Stimulated activated CD8-positive, alpha-beta memory T cell treated with anti-CD3 and anti-CD28 coated beads, Interleukin-4, amount 100 ng/mL, for 48 hours (primary cell): ENCODE measurements around the gene NAB2.
"Not testable (repeated sequence)": the region's sequence is repeated elsewhere in the genome, so short reads cannot be mapped to it uniquely, and the experiment has no call there.

Experiments
- DNase-seq: peaks from one replicate; pipeline ENCODE4 v3.0.0-alpha.2; 2020

Gene NAB2

DNA sequence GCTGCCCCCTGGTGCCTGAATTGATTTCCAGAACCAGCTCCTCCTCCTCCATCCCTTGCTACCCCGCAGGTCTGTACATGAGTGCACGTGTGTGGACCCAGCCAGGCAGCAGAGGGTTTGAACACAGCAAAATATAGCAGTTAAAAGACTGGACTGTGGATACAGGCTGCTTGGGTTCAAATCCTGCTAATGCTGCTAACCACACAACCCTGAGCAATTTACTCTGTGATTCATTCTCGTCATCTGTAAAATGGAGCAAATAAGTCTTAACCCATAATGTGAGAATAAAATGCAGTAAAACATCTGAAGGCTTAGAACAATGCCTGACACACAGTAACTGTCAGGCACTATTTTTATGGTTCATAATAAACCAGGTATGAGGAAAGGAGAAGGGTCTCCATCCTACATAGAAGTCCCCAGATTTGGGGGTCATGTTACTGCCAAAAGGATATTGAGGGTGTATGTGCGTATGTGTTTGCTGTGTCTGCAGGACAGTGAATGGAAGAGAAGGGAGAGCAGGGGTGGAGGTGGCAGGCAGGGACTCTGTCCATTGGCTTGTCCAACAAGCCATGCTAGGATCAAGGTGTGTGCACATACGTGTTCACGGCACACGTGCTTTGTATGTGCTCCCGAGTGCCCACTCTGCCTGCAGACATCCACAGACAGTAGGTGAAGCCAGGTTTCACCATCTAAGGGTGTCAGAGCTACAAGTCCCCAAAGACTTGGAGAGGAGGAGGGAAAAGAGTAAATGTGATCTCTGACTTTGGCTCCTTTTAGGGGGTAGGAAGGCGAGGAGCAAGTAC is 23.8 kb downstream of the NAB2 start:
- peak; percentile 93 for DNase-seq

DNA sequence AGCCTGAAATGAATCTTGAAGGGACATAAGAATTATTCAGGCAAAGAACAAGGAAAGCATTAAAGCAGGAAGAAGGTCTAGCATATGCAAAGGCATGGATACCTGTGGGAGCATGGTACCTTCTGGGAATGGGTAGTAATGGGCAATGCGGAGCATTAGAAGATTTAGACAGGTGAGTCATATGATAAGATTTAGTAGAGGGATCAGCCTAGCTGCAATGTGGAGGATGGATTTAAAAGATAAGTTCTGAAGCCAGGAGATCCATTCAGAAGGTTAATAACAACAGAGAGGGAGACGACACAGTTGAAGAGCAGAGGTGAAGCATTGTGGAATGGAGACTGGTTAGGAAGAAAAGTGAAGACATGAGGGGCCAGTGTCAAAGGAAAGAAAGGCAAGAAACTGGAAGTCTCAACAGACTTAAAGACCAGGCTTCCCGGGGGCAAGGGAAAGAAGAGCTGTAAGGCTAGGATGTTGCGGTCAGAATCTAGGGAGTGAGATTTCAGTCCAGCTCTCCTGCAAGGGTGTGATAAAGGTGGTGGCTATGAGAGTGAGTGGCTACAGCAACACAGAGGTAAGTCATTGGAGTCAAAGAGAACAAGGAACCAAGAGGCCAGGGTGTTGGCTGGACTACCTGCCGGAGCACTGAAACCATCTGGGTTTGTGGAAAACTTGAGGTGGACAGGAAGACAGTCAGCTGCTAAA is 27.8 kb downstream of the NAB2 start:
- no peak for DNase-seq

DNA sequence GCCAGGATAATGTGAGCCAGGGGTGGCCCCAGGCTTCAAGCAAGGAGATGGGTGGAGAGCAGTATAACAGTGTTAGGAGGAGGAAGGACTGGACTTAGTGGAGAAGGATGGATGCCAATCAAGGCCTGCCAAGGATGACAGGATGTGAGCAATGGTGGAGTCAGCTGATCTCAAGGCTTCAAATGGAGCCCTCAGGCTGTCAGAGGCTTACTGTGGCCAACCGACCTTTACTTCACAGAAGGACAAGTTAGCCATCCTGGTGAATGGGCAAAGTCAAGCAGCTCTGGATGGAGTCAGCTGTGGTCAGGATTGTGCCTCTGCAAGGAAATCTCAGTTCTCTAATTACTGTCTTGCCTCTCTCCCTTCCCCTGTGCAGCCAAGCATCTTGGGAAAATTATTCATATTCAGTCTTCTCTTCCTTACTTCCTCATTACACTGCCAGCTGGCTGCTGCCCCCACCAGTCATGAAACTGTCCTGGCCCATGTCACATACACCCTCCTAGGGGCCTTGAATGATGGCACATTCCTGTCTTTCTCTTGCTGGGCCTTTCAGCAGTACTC is 29.9 kb downstream of the NAB2 start:
- no peak for DNase-seq

DNA sequence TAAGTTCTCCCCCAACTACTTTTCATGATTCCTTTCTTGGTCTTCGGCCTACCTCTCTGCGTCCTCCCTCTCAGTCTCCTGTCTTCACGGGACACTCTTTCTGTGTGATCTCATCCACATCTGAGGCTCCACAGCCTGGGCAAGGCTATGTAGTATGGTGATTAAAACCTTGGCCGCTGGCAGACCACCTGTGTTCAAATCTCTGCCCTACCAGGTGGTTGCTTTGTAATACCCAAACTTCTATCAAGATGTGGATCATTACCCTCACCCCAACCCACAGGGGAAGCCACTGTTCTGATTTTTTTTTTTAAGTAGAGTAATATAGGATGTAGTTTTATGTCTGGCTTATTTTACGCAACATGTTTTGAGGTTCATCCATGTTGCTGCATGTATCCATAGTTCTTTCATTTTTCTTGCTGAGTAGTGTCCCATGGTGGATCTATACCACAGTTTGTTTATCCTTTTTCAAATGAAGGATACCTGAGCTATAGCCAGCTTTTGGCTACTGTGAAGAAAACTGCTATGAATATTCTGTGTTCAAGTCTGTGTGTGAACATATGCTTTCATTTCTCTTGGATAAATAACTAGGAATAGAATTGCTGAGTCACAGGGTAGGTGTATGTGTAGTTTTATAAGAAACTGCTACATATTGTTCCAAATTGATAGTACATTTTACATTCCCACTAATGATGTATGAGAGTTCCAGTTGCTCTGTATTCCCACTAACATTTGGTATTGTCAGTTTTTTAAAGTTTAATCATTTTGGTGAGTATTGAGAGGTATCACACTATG is 30.6 kb downstream of the NAB2 start:
- no peak for DNase-seq

DNA sequence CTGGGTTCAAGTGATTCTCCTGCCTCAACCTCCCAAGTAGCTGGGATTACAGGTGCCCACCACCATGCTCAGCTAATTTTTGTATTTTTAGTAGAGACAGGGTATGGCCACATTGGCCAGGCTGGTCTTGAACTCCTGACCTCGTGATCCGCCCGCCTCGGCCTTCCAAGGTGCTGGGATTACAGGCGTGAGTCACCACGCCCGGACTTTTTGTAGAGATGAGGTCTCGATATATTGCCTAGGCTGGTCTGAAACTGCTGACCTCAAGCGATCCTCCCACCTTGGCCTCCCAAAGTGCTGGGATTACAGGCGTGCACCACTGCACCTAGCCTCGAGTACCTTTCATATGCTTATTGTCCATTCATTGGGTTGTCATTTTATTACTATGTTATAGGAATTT is 31.8 kb downstream of the NAB2 start:
- not testable (repeated sequence) for DNase-seq

DNA sequence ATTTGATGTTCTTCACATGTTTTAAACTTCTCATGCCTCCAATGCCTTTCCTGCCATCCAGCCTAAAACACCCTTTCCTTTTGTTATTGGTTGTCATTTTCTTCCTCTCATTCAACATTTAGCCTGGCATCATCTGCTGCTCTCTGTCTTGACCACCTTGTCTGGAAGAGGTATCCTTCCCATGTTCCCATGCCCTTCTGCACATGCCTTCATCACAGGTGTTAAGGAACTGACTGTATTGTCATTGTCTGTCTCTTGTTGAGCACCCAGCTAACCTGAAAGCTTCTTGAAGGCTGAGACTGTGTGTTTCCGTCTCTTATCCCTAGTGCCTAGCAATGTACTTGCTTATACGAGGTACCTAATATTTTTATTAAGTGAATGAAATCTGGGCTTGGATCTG is 34.9 kb downstream of the NAB2 start:
- no peak for DNase-seq

DNA sequence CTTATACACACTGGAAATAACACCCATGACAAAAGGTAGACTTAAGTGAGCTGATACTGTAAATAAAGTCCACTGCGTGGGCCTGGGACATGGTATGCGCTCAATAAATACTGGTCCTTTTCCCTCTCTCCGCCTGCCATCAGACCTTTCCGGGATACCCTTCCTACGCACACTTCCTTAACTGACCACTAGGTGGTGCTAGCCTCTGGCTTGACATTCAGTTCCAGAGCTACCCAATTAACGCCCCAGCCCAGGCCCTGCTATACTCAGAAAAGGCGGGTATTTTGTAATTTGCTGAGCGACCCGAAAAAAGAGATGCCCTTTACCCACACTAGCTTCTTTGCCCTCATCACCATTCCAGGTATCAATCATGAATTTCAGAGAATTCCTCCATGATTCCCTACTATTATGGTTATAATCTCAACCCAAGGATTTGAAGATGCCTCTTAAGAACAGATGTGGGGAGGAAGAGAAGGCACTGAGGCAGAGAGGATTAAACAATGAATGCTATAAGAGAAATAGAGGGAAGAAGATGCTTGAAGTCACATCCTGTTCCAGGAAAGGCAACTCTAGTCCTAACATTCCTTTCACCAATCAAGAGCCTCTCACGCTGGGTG is 35.5 kb downstream of the NAB2 start:
- peak; percentile 84 for DNase-seq

DNA sequence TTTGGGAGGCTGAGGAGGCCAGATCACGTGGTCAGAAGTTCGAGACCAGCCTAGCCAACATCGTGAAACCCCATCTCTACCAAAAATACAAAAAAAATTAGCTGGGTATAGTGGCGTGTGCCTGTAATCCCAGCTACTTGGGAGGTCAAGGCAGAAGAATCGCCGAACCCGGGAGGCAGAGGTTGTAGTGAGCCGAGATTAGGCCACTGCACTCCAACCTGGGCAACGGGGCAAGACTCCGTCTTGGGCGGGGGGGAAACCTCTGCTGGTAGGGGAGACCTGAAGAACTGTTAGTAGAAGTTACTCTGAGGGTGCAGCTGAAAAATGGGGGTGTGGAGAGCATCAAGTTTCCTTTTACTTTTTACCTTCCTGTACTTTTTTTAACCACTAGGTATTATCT is 37.1 kb downstream of the NAB2 start:
- DNase-seq, result no peak

DNA sequence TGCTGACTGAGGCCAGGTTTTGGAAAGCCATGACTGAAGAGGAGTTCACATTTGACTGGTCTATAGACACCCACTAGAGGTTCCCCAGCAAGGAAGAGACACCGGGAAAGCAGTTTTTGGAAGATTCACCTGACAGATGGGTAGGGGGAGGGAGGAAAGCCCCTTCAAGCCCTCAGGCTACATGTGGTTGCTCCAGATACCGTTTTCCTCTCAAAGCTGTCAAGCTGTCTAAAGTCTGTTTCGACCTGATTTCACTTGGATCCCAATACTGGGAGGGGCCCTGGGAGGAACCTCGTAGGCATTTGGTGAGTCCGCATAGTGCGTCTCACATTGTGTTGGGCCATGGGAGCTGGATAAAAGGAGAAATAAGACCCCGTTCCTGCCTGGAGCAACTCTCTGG is 37.6 kb downstream of the NAB2 start:
- no peak for DNase-seq

DNA sequence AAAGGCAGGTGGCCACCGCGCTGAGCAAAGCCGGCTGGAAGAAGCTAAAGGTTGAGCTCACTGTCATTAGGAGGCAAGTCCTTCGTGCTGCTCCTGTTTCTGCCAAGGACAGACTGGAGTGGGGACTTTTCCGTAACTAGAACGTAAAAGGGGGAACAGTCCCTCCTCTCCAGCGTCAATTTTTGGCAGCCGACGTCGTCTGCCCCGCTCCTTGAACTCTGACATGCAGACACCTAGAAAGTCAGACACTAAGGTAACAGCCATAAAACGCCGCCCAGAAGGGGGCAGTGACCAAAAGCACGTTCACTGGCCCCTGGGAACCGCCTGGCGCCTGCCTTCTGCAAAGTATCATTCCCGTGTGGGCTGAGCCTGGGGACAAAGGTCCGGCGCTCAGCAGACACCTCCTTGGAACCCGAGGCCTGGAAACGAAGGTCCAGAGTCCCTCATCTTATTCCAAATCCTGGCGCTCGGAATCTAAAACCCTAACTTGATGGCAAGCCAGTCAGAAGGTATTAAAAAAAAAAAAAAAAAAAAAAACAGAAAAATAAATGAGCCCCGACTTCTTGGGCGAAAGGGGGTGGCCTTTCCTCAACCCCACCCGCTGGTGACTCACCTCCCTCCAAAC is 38.3 kb downstream of the NAB2 start:
- DNase-seq, result peak; percentile 60

DNA sequence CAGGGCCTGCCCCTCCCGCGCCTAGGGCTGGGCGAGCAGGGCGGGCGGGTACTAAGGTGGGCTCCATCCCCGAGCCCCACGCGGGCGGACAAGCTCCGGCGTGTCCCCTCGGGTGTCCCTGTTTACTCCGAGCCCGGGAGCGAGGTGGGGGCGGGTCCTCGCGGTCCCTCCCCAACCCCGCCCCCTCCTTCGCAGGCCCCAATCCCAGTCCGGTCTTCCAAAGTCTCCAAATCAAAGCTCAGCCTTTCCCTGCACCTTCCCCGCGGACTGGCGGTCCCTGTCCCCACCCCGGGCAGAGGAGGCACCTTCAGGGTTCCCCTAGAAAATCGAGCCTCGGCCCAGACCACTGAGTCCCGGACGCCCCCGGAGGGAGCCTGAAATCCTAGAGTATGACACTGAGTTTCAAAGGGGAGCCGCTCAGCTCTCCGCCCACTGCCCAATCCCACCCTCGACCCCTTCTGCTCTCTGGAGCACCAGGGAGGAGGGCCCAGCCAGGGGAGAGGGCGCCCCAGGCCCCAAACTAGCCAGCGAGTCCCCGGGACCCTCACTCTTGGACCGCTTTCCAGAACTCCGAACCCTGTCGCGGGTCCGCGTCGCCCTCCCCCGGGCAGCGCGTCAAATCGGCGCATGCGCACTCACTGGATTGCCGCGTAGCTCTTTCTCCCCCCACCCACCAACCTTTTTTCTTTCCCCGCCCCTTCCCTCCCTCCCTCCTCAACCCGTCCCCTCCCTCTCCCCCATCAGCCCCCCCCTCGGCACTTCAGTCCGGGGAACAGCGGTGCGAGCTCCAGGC is 39.0 kb downstream of the NAB2 start, which contains the start of gene LRP1:
Gene LRP1, plus strand, starts transcription at position 758 of the 793 bp plus-strand sequence. CDS start 482 bp downstream, outside the sequence.
- DNase-seq, result peak; percentile 79

DNA sequence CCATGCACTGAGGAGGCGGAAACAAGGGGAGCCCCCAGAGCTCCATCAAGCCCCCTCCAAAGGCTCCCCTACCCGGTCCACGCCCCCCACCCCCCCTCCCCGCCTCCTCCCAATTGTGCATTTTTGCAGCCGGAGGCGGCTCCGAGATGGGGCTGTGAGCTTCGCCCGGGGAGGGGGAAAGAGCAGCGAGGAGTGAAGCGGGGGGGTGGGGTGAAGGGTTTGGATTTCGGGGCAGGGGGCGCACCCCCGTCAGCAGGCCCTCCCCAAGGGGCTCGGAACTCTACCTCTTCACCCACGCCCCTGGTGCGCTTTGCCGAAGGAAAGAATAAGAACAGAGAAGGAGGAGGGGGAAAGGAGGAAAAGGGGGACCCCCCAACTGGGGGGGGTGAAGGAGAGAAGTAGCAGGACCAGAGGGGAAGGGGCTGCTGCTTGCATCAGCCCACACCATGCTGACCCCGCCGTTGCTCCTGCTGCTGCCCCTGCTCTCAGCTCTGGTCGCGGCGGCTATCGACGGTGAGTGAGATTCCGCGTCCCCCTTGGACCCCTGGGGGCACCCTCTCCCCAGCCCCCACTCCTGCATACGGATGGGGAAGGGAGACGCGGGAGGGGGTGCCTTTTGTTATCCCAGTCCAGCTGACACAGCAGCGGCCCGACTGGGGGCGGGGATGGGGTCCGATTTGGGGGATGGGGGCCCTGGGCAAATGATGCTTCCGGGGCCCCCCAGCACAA is 39.8 kb downstream of the NAB2 start:
- no peak for DNase-seq

DNA sequence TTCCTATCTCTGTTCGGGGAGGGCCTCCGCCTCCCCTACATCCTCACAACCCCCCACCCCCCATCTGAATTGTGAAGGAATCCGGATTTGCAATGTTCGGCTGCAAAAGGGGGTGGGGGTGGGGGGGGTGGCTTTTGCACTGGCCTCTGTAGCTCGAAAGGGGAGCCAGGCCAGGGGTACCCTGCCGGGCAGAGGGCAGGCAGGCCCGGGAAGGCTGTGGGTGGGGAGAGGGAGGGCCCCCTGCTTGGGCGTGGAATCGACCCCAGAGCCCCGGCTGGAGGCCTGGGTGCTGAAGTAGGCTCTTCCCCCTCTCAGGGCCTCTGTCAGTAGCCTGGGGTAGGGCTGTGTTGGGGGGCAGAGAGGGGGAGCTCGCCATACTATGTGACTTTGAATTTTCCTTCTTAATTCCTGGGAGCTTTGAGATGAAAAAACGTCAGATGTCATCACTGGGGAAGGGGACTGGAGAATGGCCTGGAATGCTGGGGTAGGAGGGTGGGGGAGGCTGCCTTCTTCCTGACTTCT is 40.5 kb downstream of the NAB2 start:
- DNase-seq, result no peak

DNA sequence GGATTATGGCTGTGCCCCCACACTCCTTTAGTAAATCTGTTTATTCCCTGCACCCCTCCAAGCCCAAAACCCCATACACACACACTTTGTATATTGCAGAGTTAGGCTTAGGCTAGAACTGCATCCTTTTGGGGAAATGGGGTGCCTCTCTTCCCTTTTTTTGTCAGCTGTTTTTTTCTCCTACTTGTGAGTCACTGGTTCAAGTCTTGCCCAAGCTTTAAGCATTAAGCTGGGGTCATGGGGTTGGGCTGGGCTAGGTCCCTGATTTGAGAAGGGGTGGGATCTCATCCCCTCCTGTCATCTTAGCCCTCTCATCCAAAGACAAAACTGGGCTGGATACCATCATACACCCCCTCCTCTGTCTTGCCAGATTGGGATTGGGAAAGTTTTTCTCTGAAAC is 41.0 kb downstream of the NAB2 start:
- no peak for DNase-seq

DNA sequence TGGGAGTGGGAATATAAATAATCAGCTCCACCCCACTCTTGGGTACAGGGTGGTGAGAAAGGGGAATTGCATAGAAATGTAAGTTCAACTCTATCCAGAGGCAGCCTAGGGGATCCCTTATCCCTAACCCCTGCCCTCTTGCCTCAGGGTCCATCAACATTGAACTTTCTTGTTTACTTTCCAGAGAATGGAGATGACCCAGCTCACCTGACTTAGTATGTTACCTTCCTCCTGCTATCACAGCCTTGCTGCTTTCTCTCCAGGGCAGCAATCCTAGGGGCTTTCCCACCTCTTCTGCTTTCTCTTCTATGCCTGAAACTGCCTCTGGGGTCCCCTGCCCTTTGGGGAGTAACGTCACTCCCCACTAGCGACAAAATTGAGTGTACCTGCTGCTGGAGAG is 42.0 kb downstream of the NAB2 start:
- DNase-seq, result no peak

DNA sequence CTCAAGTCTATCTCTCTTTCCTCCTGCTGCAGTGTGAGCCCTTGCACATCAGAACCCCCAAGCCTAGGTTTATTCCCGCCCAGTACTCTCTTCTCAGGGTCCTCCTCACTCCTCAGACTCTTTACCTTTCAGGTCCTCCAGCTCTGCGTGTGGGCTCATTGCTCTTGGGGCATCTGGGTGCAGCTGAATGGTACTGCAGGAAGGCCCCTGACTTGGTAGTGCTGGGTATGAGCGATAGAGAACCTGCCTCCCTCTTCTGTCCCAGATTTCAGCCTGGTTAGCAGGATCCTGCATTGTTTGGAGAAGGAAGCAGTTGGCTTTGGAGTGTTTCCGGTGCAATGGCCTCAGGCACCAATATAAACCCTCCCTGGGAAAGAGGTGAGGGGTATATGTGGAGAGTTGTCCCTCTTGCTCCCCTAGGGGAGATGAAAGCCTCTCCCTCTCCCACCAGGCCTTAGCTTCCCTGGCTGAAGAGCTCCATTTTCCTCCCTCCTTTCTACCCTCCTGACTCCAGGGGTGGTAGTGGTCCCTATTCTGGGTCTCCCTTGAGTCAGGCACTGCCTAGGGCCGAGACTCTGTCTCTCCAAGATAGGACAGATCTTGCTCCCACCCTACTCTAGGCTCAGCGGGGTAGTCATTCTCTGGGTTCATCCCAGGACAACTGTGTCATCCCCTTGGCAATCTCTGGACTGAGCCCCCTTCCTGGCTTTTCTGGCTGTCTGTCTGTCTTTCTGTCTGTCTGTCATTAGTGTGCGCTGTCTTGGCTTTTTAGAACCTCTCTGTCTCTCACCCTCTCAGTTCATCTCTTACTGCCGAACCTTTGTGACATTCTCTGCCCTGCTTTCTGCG is 43.2 kb downstream of the NAB2 start:
- DNase-seq, result no peak

DNA sequence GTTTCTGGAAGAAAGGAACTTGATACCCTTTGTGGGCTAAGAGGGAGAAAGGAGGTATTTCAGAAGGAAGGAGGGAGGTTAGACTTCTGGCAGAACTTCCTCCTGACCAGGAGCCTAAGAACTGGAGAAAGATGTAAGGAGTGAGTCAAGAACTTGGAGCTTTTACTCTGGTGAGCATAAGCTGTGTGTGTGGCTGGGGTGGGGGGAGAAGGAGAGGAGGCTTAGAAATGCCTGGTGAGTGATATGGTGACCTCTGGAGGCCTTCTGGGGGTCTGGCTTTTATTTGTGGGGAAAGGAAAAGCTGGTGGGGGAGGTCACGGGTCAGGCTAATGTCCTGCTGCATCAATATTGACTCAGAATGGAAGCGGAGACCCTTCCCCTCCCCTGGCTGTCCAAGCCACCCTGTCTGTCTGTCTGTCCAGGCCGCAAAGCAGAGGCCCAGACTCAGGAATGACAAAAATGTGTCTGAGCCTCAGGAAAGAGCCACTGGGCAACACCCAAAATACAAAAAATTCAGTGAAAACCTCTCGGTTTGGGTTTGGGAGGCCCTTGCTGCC is 44.2 kb downstream of the NAB2 start:
- DNase-seq, result no peak

DNA sequence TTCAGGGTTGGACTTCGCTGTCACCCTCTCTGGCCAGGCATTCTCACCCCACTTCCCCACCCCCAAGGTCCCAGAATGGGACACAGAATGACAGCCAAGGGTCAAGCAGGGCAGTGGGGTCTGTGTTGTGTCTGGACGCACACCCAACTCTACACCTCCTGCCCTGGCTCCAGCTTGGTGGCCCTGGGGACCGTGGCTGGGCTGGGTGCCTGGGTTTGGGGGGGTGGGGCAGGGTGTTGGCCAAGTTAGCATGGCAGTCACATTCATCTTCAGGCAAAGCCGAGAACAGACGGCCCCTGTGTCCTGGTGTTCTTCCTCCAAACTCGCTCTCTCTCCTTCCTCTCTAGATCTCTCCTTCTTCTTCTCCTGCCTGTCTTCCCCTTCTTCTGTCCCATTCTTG is 45.0 kb downstream of the NAB2 start:
- DNase-seq, result no peak

DNA sequence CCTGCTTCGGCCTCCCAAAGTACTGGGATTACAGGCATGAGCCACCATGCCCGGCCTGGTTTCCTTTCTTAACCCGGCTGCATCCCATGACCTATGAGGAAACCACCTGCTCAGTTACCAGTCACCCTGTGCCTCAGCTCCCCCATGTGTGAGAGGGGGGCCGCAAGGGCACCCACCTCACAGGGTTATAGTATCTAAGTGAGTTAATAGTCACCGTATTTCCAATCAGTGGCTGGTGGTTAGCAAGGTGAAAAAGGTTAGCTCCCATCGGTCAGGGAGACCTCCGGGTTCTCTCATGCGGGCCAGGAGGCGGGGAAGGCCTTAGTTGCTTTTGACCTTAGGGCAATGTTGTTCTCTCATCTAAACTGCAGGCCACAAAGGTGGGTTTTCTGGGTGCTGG is 46.0 kb downstream of the NAB2 start:
- no peak for DNase-seq
